SKM-1 (cell line): ENCODE results near the gene SPRN.

Source experiments
- DNase-seq: peaks from one replicate; lab custom pipeline; 2025; ENCODE audit not compliant: unreplicated experiment; lab: John Stamatoyannopoulos, UW

SPRN gene

GRCh38 chr10:133411523-133412380, 12.7 kb downstream of the SPRN start:
- no peak for DNase-seq

- DNase-seq, result no peak
Measured at GRCh38 chr10:133405844-133406527, 18.4 kb downstream of the SPRN start.

- no peak for DNase-seq
Measured at GRCh38 chr10:133405272-133405671, 19.2 kb downstream of the SPRN start.

- no peak for DNase-seq
Measured at GRCh38 chr10:133403784-133404183, 20.6 kb downstream of the SPRN start.

GRCh38 chr10:133403359-133403758, 21.1 kb downstream of the SPRN start:
- no peak for DNase-seq

- DNase-seq, result no peak
Measured at GRCh38 chr10:133401981-133402725, 22.3 kb downstream of the SPRN start.

- no peak for DNase-seq
Measured at GRCh38 chr10:133401500-133401899, 22.9 kb downstream of the SPRN start.

- no peak for DNase-seq
Measured at GRCh38 chr10:133400624-133401424, 23.6 kb downstream of the SPRN start.

- no peak for DNase-seq
Measured at GRCh38 chr10:133399123-133399601, 25.3 kb downstream of the SPRN start.

- no peak for DNase-seq
Measured at GRCh38 chr10:133397938-133398337, 26.5 kb downstream of the SPRN start.

- no peak for DNase-seq
Measured at GRCh38 chr10:133396035-133396624, 28.3 kb downstream of the SPRN start.

- no peak for DNase-seq
Measured at GRCh38 chr10:133394801-133395221, 29.6 kb downstream of the SPRN start.

- peak; percentile 72 for DNase-seq
Measured at GRCh38 chr10:133394064-133394663, 30.3 kb downstream of the SPRN start, which contains the start of gene MTG1. TSS of gene MTG1 (plus strand) at chr10:133394157. CDS start at chr10:133394221, 64 bp downstream.

- no peak for DNase-seq
Measured at GRCh38 chr10:133393401-133394063, 30.9 kb downstream of the SPRN start.

GRCh38 chr10:133391761-133392518, 32.5 kb downstream of the SPRN start:
- no peak for DNase-seq

- no peak for DNase-seq
Measured at GRCh38 chr10:133391249-133391635, 33.2 kb downstream of the SPRN start.

- no peak for DNase-seq
Measured at GRCh38 chr10:133390597-133391248, 33.7 kb downstream of the SPRN start.
